Parathyroid adenoma (tissue), 2 donors: ENCODE data around the gene RDH13.

Experiments used
- H2AFZ ChIP-seq: fragments of 300-600 bp; sonication (generic); one replicate; pipeline ENCODE4 v1.7.0; 2017; ENCODE audit warnings: antibody characterized with exemption, mild to moderate bottlenecking
- H3K27ac ChIP-seq: fragments of 300-600 bp; sonication (generic); one replicate; pipeline ENCODE4 v1.7.0; 2017
- H3K27me3 ChIP-seq: fragments of 300-600 bp; sonication (generic); one replicate; pipeline ENCODE4 v1.7.0; 2017; ENCODE audit warnings: low read length; ENCODE audit not compliant: control insufficient read depth, insufficient read depth
- H3K36me3 ChIP-seq: fragments of 300-600 bp; sonication (generic); one replicate; pipeline ENCODE4 v1.7.0; 2017; ENCODE audit warnings: low read length; ENCODE audit not compliant: control insufficient read depth, insufficient read depth
- H3K4me1 ChIP-seq: fragments of 300-600 bp; sonication (generic); one replicate; pipeline ENCODE4 v1.7.0; 2017; ENCODE audit warnings: control low read depth
- H3K4me2 ChIP-seq: fragments of 300-600 bp; sonication (generic); one replicate; pipeline ENCODE4 v1.7.0; 2017; ENCODE audit warnings: low read length
- H3K4me3 ChIP-seq: fragments of 300-600 bp; sonication (generic); one replicate; pipeline ENCODE4 v1.7.0; 2017; ENCODE audit warnings: low read depth, low read length
- H3K79me2 ChIP-seq: fragments of 300-600 bp; sonication (generic); one replicate; pipeline ENCODE4 v1.7.0; 2017; ENCODE audit warnings: control low read depth
- H3K9ac ChIP-seq: fragments of 300-600 bp; sonication (generic); one replicate; pipeline ENCODE4 v1.7.0; 2017; ENCODE audit warnings: mild to moderate bottlenecking
- H3K9me3 ChIP-seq: fragments of 300-600 bp; sonication (generic); one replicate; pipeline ENCODE4 v1.7.0; 2017; ENCODE audit warnings: low read length; ENCODE audit not compliant: control insufficient read depth
- TF ChIP-seq, protein P1 (sequence below): fragments of 300-600 bp; sonication (generic); IDR thresholded peaks from one replicate; pipeline ENCODE4 v1.7.0; 2017; ENCODE audit warnings: antibody characterized with exemption, mild to moderate bottlenecking
- donor health status: primary hyperparathyroidism.

Gene RDH13

DNA sequence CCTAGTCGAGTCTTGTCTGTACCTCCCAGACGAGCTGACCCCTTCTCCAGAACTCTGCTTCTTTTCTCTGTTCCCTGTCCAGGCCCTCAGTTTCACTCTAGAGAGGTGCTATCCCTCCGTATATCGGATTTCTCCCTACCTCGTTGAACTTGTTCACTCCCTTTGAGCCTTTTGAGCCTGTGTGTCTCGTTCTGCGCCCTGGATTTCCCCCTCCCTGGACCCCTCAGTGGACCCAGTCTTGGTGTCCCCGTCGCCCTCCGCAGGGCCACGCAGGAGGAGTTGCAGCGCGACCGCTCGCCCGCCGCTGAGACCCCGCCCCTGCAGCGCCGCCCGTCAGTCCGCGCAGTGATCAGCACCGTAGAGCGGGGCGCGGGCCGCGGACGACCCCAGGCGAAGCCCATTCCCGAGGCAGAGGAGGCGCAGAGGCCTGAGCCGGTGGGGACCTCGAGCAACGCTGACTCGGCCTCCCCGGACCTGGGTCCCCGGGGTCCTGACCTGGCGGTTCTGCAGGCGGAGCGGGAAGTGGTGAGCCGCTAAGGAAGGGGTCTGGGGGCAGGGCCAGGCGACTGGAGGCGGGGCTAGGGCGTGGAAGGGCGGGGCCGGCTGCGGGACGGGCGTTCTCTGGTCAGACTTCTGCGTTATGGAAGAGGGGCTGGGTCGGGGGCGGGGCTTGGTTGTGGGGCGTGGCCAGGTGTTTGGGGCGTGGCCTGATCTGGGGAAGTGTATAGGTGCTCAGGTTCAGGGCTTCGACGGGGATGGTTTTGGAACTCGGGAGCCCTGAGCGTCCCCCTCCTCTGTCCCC is 18.2 kb upstream of the RDH13 start:
- Histone ChIP-seq H3K79me2 (peaks cover 2% of the 10 kb centered on the region), H3K4me3 (peak overlapping the region; percentile 25), H3K4me1 (peaks cover 3% of the 10 kb centered on the region), H3K4me2 (peak overlapping the region; percentile 57), H3K27ac (no peak overlapping the region), H3K9me3 (no peaks in the 10 kb centered on the region), H3K9ac (no peak overlapping the region), H3K27me3 (no peaks in the 10 kb centered on the region), H2AFZ (no peak overlapping the region), H3K36me3 (no peaks in the 10 kb centered on the region)
- TF ChIP-seq, protein P1, sequence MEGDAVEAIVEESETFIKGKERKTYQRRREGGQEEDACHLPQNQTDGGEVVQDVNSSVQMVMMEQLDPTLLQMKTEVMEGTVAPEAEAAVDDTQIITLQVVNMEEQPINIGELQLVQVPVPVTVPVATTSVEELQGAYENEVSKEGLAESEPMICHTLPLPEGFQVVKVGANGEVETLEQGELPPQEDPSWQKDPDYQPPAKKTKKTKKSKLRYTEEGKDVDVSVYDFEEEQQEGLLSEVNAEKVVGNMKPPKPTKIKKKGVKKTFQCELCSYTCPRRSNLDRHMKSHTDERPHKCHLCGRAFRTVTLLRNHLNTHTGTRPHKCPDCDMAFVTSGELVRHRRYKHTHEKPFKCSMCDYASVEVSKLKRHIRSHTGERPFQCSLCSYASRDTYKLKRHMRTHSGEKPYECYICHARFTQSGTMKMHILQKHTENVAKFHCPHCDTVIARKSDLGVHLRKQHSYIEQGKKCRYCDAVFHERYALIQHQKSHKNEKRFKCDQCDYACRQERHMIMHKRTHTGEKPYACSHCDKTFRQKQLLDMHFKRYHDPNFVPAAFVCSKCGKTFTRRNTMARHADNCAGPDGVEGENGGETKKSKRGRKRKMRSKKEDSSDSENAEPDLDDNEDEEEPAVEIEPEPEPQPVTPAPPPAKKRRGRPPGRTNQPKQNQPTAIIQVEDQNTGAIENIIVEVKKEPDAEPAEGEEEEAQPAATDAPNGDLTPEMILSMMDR: no peak

DNA sequence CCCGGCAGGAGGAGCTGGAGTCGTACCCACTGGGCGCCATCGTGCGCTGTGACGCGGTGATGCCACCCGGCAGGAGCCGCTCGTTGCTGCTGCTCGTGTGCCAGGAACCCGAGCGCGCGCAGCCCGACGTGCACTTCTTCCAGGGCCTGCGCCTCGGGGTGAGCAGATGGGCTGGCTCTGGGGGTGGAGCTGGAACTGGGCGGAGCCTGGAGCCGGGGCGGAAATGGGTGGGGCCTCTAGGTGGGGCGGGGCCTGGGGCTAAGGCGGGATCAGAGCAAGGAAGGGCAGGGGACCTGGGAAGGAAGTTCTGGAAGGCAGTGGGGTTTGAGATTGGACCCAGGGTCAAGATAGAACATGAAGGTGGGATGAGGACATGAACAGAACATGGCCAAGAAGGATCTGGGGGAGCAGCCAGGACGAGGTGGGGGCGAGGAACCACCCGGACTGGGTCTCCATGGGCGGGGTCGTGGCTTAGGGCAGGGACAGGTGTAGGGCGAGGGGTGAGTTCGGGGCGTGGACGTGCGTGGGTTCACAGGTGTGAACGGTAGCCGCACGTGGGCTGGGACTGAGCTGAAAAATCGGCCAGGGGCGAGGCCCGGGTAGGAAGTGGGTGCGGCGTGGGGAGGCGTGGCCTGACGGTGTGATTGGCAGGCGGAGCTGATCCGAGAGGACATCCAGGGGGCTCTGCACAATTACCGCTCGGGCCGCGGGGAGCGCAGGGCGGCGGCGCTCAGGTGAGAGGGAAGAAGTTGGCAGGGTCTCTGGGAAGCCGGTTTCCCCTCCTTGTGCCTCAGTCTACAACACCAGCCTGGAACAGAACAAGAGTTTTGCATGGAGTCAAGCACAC is 17.4 kb upstream of the RDH13 start:
- Histone ChIP-seq H3K79me2 (peaks cover 2% of the 10 kb centered on the region), H3K9ac (no peak overlapping the region), H3K4me2 (peak overlapping the region; percentile 57), H3K27ac (no peak overlapping the region), H3K36me3 (no peaks in the 10 kb centered on the region), H3K27me3 (no peaks in the 10 kb centered on the region), H3K4me1 (peaks cover 4% of the 10 kb centered on the region), H2AFZ (no peak overlapping the region), H3K4me3 (no peak overlapping the region), H3K9me3 (no peaks in the 10 kb centered on the region)
- TF ChIP-seq, protein P1: no peak

DNA sequence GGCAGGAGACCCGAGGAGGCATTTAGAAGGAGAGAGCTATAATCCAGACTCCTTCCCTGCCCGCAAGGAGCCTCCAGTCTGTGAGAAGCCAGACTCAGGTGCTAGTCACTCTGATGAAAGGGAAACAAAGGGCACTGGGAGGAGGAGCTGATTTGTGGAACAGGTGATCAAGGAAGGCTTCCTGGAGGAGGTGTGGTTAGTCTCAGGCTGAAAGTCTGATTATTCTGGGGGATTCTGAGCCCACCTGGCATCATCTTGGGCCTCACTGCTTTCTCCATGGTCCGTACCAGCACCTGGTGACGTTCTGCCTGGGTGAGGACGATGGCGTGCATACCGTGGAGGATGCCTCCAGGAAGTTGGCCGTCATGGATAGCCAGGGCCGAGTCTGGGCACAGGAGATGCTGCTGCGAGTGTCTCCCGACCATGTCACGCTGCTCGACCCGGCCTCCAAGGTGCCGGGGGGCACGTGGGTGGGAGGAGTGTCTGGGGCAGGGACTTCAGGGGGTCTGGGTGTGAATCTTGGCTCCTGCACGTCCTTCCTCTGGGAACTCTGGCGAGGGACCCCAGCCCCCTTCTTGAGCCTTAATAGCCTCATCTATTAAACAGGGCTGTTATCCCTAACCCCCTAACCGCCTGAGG is 16.6 kb upstream of the RDH13 start:
- Histone ChIP-seq H3K36me3 (no peaks in the 10 kb centered on the region), H3K27me3 (no peaks in the 10 kb centered on the region), H2AFZ (no peak overlapping the region), H3K9ac (no peak overlapping the region), H3K4me1 (peaks cover 7% of the 10 kb centered on the region), H3K27ac (no peak overlapping the region), H3K4me2 (no peak overlapping the region), H3K79me2 (peaks cover 2% of the 10 kb centered on the region), H3K9me3 (no peaks in the 10 kb centered on the region), H3K4me3 (no peak overlapping the region)
- TF ChIP-seq, protein P1: no peak

DNA sequence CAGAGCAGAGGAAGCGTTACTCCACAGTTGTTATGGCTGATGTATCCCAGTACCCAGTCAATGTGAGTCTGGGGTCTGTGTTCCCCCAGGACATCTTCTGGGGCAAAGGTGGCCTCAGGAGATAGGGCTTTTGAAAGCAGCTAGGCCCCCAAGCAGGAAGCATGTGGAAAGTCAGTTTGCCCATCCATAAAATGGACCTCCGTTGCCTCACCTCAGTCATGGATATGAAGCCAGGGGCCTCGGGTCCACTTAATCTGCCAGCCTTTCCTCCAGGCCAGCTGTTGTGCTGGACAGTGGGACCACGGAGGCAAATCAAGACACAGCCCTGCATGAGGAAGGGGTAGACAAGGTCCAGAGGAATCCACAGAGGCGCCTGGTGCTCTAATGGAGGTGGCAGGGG is 16.0 kb upstream of the RDH13 start:
- Histone ChIP-seq H3K79me2 (peaks cover 2% of the 10 kb centered on the region), H3K9ac (no peak overlapping the region), H3K4me1 (peaks cover 7% of the 10 kb centered on the region), H3K9me3 (no peaks in the 10 kb centered on the region), H3K36me3 (no peaks in the 10 kb centered on the region), H2AFZ (no peak overlapping the region), H3K27me3 (no peaks in the 10 kb centered on the region), H3K4me3 (no peak overlapping the region), H3K4me2 (no peak overlapping the region), H3K27ac (no peak overlapping the region)
- TF ChIP-seq, protein P1: no peak
